Measurements from ENCODE around the gene RBMS2.

GRCh38 chr12:56614627-56615026, 93.0 kb downstream of the RBMS2 start:
- no peak for TF ChIP-seq RCOR1 (IDR thresholded peaks at IDR 0.05; ENCODE audit: low read length)
- TF ChIP-seq SMC3 (IDR thresholded peaks at IDR 0.05; ENCODE audit: low read depth, low read length), result no peak
